ENCODE data around the gene DCTD.

DNA sequence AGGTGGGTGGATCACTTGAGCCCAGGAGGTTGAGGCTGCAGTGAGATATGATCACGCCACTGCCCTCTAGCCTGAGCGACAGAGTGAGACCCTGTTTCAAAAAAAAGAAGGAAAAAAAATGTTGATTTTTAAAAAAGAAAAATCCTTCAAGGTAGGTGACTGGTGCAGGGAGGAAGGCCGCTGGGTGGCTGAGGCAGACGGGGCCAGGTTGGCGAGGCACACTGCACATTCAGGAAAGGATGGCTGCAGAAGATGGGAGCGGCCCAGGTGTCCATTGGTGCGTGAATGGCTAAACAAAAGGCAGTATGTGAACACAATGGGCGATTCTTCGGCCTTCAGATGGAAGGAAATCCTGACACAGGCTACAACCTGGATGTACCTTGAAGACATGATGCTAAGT is 30.4 kb downstream of the DCTD start:
- TF ChIP-seq POLR2A (IDR thresholded peaks at IDR 0.05) (no peak), POLR2AphosphoS5 (IDR thresholded peaks at IDR 0.05) (no peak), CTCF (IDR thresholded peaks at IDR 0.05) (no peak)

Measured in stomach (tissue), 4 donors.